ENCODE measurements around the gene CUBN. TPM values are rescaled to one million over a fixed set of nuclear protein-coding genes. Genes with fewer than 3 reads are reported as not detected.

Gene CUBN
- total RNA-seq, 1 donor from 2014 or later: 4.0 TPM

DNA sequence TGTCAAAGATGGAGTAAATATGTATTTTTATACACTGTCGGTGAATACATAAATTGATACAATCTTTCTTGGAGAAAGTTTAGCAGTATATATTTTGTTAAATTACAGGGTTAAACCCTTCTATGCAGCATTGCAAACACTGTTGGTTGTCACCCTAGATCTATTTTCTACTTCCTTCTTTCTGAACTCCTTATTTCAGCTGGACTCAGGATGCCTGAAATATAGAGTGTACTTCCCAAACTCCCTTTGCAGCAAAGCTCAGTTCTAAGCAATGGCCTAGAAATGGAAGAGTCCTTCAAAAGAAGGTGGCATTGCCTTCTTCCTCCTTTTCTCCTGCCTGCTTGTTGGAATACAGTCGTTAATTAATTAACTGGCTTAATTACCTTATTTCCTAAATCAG lies 20.6 kb downstream of the CUBN start:
- DNase-seq (ENCODE audit: low read depth): no peak

DNA sequence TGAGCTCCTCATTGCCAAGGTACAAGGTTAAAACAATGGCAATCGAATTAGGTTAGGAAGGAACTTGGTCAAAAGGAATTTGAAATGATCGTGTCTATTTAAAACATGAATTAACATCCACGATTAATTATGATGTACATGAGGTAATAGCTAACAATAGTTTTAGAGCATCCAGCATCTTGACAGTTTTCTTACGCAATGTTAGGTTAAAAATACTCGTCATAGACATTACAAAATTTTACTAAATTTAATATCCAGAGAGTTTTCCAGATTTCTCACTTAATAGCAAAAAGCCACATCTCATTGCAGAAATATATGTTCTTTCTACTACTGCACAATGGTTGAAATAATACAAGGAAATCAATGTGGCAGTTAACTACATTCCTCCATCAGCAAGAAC lies 22.6 kb downstream of the CUBN start:
- DNase-seq (ENCODE audit: low read depth): no peak

DNA sequence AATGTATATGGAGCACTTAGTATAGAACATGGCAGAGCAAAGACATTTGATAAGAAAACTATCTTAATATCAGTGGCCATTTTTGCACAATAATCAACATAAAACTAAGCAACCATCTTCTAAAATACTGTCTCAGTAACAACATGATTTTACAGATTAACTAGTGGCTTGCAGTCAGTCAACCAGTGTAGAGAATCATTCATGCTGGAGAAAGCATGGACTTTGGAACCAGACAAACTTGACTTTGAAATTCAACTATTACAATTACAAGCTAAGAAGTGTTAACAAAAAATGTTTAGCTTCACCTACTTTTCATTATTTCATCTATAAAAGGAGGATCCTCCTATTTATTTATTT lies 27.7 kb downstream of the CUBN start:
- DNase-seq (ENCODE audit: low read depth): peak; percentile 73

DNA sequence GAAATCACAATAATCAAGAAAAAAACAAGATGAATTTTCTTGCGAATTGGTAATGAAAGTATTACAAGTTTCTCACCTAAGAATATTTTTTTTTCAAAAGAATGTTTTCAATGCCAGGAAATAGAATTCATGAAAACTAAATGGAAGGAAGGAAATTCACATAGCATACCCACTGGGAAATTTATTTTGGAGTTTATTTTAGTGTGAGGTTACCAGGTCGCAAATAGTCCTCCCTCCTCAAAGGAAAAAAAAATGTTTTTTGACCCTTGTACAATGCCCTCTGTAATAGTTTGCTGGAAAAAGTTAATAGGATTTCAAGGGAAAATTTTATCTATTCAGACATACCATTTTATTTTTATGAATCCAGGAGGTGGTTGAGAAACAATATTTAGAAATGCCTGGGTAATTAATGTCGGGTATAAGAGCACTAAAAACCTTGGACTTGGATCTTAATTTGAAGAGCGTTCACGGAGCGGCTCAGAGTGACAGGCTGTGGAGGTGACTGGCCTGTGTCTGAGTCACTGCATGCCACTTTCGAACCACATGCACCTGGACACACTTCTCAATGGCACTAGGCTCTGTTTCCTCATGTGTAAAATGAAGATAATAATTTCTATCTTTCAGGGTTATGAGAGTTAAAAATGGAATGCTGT lies 28.2 kb downstream of the CUBN start:
- DNase-seq (ENCODE audit: low read depth): peak; percentile 45

DNA sequence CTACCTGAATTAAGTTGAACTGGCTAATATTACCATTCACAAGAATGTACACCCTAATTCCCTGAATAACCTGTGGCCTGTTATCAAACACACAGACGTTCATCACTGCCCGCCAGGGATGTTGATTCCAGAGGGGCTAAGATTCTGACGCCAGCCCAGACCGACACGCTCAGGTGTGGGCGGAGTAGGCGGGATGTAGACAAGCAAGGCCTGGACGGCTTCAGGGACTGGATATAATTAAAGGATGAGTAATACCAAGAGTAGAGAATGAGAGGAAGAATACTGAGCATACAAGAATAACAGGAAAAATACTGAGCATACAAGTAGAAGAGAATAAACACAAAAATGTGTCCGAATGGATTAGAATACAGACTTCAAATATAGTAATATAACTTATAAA lies 29.0 kb downstream of the CUBN start:
- DNase-seq (ENCODE audit: low read depth): peak; percentile 35

DNA sequence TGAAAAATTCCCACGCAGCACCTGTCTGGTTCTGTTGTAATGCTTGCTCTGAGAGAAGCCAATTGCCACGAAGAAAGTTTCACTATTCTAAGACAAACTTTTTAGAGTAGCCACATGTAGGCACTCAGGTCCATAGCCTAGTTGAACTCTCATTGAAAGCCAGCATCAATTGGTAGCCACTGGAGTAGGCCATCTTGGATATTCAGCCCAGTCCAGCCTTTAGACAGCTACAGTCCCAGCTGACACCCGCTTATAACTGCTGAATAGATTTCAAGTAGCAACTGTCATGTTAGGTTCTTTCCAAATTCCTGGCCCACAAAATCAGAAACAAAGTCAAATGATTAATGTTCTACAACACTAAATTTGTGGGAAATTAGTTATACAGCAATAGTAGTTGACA lies 31.6 kb downstream of the CUBN start:
- DNase-seq (ENCODE audit: low read depth): no peak

DNA sequence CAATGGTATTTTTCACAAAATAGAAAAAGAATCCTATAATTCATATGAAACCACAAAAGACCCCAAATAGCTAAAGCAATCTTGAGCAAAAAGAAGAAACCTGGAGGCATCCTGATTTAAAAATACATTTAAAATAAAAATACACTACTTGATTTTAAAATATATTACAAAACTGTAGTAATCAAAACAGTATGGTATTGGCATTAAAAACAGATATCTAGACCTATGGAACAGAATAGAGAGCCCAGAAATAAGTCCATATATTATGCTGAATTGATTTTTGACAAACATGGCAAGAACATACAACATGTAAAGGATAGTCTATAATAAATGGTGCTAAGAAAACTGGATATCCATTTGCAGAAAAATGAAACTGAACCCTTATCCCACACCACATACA lies 34.8 kb downstream of the CUBN start:
- DNase-seq (ENCODE audit: low read depth): no peak

DNA sequence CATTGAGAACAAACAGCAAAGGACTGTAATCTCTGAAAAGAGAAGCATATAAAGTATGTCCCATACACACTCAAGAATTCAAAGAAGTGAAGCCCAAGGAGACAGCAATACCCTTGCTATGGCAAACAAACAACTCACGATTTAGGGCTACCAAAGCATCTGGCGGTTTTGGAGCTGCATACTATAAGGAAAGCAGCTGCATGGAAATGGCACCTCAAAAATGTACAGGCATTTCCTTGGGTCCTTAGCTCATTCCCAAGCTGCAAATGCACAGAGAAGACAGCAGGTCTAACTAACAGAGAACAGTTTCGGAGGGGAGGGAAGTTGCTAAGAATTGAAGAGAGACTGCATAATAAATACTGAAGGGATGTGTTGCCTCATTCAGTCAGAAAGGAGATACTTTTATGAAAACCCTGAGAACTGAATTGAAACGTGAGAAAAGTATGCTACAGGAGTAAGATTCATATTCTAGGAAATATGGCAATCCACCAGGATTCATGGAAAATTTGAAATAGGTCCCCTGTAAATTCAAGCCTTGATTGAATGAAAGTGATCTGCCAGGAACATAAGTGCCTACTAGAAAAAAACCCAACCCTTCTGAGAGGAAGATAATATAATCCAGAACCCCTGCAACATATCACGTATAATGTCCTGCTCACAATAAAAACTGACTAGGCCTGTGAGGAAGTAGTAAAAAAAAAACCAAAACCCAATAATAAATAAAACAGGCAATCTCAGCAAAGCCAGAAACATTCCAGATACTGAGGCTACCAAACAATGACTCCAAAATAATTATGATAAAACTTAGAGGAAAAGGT lies 36.4 kb downstream of the CUBN start:
- DNase-seq (ENCODE audit: low read depth): no peak

DNA sequence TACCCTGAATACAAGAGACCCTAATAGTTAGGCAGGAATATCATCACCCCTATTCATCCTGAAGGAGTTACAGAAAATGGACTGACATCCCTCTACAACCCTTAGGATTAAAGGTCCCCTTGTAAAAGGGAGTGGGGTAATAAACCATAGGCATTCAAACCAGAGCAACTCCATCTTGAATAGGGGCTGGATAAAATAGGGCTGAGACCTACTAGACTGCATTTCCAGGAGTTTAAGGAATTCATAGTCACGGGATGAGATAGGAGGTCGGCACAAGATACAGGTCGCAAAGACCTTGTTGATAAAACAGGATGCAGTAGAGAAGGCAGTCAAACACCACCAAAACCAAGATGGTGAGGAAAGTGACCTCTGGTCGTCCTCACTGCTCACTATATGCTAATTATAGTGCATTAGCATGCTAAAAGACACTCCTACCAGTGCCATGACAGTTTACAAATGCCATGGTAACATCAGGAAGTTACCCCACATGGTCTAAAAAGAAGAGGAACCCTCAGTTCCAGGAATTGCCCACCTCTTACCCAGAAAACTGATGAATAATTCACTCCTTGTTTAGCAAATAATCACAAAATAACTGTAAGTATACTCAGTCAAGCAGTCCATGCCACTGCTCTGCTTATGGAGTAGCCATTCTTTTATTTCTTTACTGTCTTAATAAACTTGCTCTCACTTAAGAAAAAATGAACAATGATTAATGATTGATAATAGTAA lies 37.2 kb downstream of the CUBN start:
- DNase-seq (ENCODE audit: low read depth): no peak

DNA sequence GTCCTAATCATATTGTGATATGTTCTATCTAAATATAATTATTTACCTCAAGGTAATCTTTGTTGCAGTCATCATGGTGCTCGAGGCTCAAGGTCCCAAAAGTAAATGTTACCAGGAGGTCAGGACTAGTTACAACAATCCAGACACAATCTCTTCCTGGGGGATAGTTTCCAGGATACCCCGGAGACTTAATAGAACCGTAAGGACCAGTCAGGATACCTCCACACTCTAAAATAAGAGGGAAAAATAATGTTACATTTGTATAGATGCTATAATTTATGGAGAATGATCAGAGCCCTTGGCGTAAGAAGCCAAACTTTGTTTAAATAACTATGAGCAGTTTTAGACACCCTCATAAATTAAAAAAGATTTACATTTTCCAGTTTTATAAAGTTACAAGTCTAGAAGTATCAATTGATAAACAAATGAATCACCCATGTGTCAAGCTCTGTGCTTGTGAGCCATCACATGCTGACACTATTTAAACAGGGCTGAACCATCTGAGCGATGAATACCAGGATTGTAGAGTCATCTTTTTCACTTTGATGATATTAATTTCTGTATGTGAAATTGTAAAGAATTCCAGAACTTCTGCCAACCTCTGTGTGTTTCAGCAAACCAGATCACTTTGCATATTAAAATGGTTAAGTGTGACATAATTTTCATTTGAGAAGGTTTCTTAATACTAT lies 41.3 kb downstream of the CUBN start:
- DNase-seq (ENCODE audit: low read depth): peak; percentile 41

DNA sequence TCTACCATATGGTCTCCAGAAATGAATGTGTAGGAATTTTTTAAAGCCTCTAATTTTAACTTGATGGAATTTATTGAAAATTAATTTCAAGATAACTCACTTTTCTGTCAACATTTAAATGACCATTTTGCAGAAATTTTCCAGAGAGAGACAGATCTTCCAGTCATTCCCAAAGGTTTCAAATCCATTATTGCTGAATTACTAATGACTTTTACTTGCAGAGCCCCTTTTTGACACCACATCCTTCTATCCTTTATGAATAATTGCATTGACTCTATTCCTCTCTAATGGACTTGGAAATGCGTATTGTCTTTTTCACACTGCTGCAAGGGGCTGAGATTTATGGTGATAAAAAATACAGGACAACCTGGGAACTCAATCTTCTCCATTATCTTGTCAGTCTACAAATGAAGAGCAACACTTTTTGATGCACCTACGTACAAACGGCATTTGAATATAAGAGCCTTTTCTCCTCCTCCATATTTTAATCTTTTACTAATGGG lies 42.7 kb downstream of the CUBN start:
- no peak for DNase-seq (ENCODE audit: low read depth)

DNA sequence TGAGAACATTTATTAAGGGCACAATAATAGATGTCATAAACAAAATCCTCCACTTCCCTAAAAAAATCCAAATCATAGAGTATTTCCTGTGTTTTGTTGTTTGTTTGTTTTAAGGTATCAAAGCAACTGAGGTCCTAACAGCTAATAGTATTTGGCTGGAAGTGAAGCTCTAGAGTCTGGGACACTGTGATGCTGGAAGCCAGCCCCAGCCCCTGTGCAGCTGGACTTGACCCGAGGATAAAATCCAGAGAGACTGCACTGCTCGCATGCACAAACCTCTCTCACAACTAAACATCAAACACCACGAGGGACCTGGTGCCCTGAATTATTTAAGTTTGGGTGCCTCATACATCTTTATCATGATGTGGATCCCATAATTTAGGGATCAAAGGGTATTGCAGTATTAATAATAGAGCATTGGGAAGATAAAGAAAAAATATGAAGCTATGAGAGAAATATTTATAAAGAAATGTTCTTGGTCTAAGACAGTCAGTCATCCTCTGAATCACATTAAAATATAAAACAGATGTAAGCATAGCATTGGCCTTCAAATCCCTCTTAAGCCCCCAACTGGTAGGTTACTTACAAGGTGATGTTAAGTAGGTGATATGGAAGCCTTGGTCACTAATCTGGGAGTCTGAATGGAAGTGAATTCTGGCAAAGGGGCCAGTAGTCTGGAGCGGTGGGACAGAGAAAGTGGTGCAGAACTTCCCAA lies 44.4 kb downstream of the CUBN start:
- DNase-seq (ENCODE audit: low read depth): no peak

DNA sequence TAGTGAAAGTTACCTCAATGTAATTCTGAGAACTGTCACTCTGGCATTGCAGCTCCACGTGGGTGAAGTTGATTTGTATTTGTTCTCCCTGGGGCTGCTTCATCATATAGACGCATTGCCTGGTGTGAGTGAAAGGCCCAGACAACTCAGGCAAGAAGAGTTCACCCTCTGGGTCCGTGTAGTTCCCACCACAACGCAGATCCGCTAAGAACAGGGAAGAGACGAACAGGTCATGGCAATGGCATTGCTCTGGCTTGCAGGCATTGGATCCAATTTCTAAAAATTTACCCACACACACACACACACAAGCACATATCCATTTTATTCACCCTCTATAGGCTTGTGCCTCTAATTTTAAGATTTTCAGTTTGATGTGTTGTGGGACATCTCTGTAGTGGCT lies 45.4 kb downstream of the CUBN start:
- no peak for DNase-seq (ENCODE audit: low read depth)

DNA sequence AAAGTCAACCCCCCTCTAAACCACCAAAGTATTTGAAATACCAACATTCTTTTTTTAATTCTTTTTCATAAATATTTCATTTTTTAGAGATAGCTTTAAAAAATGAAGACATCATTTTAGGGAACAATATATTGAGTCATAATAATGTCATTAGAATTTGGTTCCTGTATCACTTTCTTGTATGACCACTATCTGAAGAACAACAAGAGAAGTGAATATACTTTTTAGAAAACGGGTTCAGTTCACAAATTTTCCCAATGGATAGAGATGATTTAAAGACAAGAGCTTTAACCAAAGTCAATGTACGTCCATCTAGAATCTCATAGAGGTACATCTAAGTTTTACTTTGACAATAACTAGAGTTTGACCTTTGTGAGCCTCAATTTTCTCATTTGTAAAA lies 48.2 kb downstream of the CUBN start:
- no peak for DNase-seq (ENCODE audit: low read depth)

DNA sequence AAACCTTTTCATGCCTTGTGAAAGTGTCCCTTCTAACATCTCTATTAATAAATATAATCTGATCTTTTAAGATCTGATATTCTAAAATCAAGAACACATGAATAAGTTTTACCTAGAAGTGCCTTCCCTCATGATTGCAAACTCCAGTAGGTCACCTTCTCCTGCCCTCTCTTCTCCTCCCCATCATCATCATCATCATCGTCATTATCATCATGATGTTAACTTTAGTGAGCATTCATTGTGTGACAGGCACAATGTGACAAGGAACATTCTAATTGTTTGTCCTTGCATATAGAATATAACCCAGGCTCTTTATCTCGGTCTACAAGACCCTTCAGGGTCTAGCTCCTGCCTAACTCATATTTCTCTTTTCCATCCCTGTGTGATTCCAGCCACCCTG lies 51.7 kb downstream of the CUBN start:
- DNase-seq (ENCODE audit: low read depth): no peak

DNA sequence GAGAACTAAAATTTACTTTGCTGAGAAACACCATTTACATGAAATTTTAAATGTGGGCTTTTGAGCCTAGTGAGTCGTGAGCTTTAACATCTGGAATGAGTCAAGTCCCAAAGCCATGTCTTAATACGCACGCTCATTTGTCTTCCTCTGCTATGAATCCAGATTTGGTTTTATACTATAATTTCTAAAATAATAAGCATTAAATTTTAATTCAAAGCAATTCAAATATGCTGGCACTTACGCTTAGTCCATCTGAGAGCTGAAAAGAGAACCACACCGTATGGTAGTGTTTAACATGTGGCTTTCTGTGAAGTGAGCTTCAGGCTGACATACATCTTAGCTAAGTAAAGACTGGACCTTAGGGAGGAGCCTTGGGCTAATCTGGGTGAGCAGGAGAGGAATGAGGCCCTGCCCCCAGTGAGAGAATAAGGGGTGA lies 52.2 kb downstream of the CUBN start:
- DNase-seq (ENCODE audit: low read depth): no peak

DNA sequence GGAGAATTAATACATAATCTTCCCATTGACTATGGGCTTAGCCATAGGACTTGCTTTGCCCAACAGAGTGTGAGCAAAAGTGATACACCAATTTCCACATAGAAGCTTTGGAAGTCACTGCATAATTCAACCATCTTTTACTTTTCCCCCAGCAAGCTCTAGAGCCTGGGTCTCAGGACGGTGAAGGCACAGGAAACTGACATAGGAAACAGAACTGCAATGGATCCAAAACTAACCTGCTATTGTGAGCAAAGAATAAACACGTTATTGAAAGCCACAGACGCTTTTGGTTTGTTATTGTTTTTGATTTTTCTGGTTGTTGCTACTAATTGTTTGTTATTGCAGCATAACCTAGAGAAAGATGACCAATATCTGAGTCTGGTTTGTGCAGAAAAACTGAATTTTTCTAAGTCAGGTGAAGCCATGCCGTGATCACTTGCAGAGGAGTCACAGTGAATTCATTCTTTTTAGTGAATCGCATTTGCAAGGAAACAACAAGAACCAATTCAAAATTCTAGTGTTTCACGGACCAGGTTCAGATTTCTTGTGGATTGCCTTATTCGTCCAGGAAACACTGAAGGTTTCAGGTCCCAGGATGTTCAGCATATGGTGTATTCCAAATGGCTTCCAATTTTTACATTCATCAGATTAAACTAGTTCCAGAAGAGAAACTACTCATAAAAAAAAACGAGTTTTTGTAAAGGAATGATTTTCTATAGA lies 52.8 kb downstream of the CUBN start:
- DNase-seq (ENCODE audit: low read depth): no peak

DNA sequence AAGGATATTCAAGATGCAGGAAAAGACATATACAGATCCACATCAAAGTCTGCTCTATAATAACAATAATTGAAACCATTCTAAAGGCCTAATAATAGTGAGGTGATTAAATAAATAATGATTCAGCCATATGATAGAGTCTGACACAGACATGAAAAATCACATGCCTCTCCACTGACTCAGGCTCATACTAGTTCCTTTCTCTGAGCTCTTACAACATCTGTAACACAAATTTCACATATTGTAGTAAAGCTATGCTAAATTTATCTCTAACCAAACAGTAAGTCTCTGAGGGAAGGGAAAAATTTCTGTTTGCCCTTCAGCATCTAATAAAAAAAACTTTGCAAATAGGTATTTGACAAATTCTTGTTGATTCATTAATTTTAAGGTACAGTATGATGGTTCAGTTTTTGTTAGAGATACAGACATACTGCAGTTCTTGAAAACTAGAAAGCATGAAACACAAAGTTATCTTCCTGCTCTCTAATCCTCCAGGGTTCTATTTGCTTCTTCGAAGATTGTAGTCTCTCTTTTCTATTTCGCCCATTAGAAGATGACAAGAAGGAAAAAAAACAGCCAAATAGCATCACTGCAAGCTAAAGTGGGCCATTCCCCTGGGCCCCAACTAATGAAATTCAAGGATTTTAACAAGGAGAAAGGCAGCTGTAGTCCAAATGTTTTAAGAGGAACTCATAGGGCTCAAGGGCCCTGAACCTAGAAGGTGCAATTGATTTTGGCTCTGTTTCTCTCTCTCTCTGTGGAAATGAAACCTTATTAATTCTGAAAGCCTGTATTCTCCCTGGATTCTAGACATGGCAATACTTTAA lies 53.9 kb downstream of the CUBN start:
- DNase-seq (ENCODE audit: low read depth): peak; percentile 94

DNA sequence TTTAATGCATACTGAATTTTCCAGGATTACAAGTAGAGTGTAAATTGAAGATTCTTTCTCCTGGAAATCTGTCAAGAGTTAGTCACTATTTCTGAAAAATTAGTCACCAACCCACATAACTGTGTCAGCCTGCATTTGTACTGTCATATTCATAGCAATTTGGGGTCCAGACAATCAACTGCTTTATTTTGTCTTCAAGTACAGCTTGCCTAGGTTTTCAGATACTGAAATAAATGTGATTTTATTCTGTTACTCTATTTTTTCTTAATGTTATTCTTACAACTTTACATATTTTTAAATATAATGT lies 55.1 kb downstream of the CUBN start:
- peak; percentile 47 for DNase-seq (ENCODE audit: low read depth)
